Activated T-helper 9 cell treated with anti-CD3 and anti-CD28 coated beads, Interleukin-2, amount 50 U/mL, for 16 hours (primary cell): ENCODE measurements around the gene GTSE1.

ENCODE experiments used
- DNase-seq: peaks from one replicate; pipeline ENCODE4 v3.0.0-alpha.2; 2020; ENCODE audit warnings: low read depth

Gene GTSE1

GRCh38 chr22:46353483-46354105 lies 56.9 kb downstream of the GTSE1 start:
- DNase-seq, result no peak

GRCh38 chr22:46354176-46354992 lies 57.7 kb downstream of the GTSE1 start:
- no peak for DNase-seq

DNA sequence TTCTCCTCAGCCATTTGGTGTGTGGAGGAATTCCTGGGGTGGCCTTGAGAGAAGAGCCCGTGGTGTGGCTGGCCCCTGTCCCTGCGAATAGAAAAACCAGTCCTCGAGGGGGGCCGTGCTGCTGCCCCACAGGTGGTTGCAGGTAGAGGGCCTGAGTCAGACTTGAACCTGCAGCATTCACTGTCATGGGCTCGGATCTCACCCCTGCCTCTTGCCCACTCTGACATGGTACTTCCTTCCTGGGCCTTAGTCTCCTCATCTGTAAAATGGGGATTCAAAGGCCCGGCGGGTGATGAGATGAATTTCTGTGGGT lies 58.3 kb downstream of the GTSE1 start:
- no peak for DNase-seq

DNA sequence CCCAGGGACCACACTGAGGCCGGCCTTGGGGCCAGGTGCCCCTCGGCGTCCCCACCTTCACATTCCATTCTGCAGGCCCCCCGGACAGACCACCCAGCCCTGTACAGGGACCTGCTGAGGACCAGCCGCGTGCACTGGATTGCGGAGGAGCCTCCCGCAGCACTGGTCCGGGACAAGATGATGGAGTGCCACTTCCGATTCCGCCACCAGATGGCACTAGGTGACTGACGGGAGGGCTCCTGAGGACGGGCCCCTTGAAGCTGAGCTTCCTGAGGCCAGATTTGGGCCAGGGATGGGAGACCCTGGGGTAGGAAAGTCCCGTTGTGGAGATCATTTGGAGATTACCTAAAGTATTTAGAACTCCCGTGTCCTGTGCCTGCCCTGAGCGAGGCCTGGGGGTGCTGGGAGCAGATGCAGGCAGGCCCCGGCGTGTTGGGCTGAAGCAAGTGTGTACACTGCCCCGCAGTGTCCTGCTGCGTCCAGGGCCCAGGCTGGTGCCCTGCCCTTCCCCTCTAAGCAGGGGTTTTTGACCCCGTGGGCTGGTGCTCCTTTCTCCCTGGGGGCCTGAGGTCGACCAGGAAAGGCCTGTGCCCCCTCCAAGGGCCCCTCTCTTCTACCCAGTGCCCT lies 58.8 kb downstream of the GTSE1 start:
- no peak for DNase-seq

DNA sequence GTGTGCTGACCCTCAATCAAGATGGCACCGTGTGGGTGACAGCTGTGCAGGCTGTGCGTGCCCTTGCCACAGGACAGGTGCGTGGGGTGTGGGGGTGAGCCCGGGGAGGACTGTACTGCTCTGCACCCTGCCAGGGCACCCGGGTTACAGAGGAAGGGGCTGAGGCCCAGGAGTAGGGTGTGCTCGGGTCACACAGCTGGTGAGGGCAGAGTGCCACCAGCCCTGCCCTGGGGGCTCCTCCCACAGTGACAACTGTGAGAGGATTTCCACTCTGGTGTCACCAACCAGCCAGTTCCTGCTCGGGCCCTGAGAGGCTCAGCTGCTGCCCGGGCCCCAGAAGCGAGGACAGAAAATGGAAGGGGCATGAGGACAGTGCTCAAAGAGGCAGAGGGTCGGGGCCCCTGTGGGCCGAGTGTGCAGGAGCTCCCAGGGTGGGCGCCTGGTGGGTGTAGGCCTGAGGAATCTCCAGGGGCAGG lies 59.4 kb downstream of the GTSE1 start:
- DNase-seq, result no peak

- DNase-seq, result no peak
Measured at GRCh38 chr22:46356496-46357480, 60.1 kb downstream of the GTSE1 start.

DNA sequence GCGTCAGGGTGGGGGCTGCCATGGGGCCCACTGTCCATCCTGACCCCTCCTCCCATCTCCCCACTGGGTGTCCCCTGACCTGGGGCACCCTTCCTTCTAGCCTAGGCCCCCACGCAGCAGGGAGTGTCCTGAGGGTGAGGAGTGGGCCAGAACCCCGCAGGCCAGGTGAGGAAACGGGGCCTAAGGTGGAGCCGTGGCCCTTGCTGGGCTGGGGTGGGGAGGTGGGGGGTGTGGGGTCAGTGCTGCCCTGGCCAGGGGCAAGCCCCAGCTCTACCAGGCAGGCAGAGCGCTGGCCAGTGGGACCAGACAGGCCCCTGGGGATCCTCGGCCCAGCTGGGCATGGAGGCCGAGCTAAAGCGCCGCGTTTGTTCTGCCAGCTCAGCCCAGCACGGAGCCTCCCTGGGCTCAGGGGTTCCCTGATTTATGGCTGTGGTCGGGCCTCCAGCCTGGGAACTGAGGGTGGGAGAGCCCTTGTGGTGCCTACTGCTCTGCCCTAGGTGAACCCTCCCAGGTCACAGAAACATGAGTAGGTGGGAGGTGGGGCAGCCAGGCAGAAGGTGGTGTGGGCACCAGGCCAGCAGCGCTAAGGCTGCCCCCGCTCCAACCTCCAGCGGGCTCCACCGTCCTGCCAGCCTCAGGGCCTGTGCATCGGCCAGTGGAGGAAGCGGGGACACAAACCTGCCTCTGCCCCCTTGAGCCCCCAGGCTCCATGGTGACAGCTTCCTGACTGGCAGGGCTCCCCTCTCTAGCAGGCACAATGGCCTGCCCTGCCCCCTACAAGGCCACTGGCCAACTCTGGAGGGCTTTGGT lies 61.2 kb downstream of the GTSE1 start:
- no peak for DNase-seq

- no peak for DNase-seq
Measured at GRCh38 chr22:46358766-46359165, 62.1 kb downstream of the GTSE1 start.

- no peak for DNase-seq
Measured at GRCh38 chr22:46359362-46359761, 62.7 kb downstream of the GTSE1 start.

DNA sequence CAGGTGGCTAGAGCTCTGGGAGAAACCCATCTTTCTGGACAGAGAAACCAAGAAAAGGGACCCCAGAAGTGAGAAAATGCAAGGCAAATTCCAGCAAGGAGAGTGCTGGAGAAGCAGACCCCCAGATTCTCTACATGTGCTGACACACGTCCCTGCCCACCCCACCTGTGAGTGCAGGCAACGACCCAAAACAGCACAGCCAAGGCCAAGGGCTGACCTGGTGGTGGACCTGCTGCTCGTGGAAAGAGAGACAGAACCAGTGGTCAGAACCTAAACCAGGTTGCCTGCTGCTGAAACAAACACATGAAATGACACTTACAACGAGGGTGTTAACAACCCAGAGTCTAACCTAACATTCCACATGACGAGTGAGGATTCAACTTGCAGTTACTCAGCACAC lies 63.4 kb downstream of the GTSE1 start:
- DNase-seq, result no peak

- DNase-seq, result no peak
Measured at GRCh38 chr22:46360891-46361290, 64.2 kb downstream of the GTSE1 start.

GRCh38 chr22:46361826-46362202 lies 65.1 kb downstream of the GTSE1 start:
- no peak for DNase-seq

DNA sequence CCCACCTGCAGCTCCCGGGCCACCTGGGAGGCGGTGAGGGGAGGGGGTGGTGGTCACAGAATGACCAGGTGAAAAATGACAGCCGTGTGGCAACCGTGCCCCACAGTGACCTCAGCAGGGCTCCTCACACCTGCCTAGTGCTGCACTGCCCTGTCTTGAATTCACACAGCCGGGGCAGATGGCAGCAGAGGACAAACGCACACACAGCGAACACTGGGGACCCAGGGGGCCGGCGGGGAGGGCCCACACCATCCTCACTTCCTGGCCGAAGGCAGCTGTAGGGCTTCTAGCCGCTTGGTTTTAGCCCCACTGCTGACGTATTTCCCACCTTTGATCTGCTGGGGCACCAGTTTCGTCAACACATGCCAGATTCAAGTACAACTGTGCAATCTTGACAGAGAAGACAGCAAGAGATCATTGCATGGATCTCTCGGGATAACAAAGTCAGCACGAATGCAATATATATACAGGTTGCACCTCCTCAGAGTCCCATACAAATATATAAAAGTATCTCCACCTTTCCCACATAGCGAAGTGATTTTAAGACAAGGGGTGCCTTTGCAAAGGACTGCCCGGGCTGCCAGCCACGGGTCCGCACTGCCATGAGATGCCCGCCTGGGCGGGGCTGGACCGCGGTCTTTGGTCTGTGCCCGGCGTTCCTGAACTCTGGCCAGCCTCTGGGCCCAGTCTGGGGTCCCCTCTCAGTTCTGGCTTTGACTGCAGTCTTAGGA lies 65.7 kb downstream of the GTSE1 start:
- DNase-seq, result no peak

GRCh38 chr22:46362934-46363515 lies 66.4 kb downstream of the GTSE1 start:
- DNase-seq, result no peak

DNA sequence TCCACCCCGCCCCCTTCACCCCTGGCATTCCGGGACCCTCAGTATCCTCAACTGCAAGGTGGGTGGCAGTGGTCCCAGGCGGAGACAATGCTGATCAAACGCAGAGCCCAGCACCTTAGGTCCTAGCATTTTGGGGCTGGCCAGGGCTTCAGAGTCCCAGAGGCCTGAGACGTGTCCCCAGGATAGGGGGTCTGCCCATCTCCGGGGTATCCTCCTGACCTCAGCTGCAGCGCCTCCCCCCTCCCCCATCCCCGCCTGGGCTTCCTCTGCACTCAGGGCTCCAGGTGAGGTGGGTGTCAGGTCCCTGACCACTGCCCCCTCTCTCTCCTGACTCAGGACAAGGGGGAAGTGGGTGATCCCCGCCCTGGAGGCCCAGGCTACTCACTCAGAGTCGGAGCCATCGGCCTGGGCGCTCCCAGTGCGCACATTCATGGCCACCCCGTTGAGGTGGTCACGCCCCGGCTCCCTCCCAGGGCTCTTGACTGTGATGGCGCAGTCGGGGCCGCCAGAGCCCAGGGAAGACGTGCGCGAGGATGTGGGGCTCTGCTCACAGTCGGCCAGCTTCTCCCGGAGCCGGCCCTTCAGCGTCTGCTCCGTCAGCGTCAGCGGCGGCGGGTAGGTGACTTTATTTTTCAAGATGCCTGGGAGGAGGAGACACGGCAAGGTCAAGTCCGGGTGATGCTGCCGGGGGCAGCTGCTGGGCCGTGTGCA lies 67.1 kb downstream of the GTSE1 start:
- DNase-seq, result no peak

- no peak for DNase-seq
Measured at GRCh38 chr22:46364341-46365165, 67.9 kb downstream of the GTSE1 start.

DNA sequence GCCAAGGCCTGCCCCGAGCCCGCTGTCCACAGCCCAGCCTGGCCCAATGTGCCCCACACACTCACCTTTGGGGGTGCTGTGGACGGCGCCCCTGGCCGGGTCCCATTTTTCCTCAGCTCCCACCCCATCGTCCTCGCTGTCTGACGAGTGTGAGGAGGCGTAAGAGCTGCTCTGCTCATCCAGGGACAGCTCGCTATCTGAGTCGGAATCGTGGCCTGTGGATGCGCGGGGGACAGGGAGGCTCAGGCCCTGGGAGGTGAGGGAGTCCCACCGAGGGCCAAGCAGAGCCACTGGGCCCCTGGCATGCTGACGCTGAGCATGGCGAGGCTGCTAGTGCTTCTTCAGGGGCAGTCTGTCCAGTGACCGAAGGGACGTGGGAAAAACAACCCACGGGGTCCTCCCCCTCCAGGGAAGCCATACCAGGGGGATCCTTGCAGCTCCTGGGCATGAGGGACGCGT lies 68.5 kb downstream of the GTSE1 start:
- DNase-seq, result no peak

- DNase-seq, result no peak
Measured at GRCh38 chr22:46366327-46366731, 69.7 kb downstream of the GTSE1 start.
